ENCODE data around the gene PRKCE.

DNA sequence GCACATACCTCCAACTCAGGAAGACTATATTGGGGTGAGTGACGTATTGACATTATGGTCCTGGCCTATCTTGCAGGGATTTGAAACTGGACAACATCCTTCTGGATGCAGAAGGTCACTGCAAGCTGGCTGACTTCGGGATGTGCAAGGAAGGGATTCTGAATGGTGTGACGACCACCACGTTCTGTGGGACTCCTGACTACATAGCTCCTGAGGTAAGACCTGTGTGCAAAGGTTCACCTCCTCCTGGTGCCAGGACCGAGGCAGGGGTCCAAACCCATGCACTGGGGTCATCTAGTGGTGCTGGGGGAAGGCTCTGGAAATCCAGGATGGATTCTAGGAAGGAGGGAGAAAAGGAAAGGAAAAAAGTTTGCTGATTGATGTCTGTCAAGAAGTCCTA is 493.5 kb downstream of the PRKCE start:
- no peak for TF ChIP-seq CTCF (conservative IDR thresholded peaks at IDR 0.05 in 1 of 2, IDR thresholded peaks at IDR 0.05 in 1 of 2; ENCODE audit: extremely low read depth in 1 of 2, insufficient read depth in 1 of 2, low read depth in 1 of 2, low read length in 2 of 2)
- TF ChIP-seq EZH2 (IDR thresholded peaks at IDR 0.05; ENCODE audit: borderline replicate concordance, low read length) = no peak

All from mammary epithelial cell (primary cell).